ENCODE results near the gene CCNE1. TPM values are rescaled to one million over a fixed set of nuclear protein-coding genes. Genes with fewer than 3 reads are reported as not detected.

CCNE1 gene
- total RNA-seq, 1 experiment from 2014 or later, result 16.4 TPM

Other genes with a start within 250 kb of the CCNE1 start
- gene POP4, start 205.7 kb upstream of the CCNE1 start, total RNA-seq (2014; rRNA removed; shearing (Covaris generic)), result 129 and 169 TPM in 2 replicates
- 7.5 and 9.2 TPM in 2 replicates for gene PLEKHF1, start 146.5 kb upstream of the CCNE1 start, total RNA-seq (2014; rRNA removed; shearing (Covaris generic))
- gene C19orf12, start 96.7 kb upstream of the CCNE1 start, total RNA-seq (2014; rRNA removed; shearing (Covaris generic)), result 47.8 and 51.1 TPM in 2 replicates
- 121 and 130 TPM in 2 replicates for gene URI1, start 130.2 kb downstream of the CCNE1 start, total RNA-seq (2014; rRNA removed; shearing (Covaris generic))

Data from Daoy (cell line).